Uterus (tissue), 2 donors: ENCODE data around the gene STX5.

Source experiments
- CTCF ChIP-seq, 4 experiments: fragments of 200-600 bp in 2 of 4; fragments of 450-650 bp in 2 of 4; sonication (generic) in 2 of 4; IDR thresholded peaks; one replicate each; pipeline ENCODE4 v1.5.1; 2016 to 2019; ENCODE audit warnings: antibody characterized with exemption in 4 of 4, mild to moderate bottlenecking in 2 of 4, moderate library complexity in 1 of 4
- POLR2A ChIP-seq, 2 donors: fragments of 450-650 bp; IDR thresholded peaks; one replicate each; pipeline ENCODE4 v1.6.1; 2016; ENCODE audit warnings: antibody characterized with exemption in 2 of 2, mild to moderate bottlenecking in 1 of 2, moderate library complexity in 1 of 2

DNA sequence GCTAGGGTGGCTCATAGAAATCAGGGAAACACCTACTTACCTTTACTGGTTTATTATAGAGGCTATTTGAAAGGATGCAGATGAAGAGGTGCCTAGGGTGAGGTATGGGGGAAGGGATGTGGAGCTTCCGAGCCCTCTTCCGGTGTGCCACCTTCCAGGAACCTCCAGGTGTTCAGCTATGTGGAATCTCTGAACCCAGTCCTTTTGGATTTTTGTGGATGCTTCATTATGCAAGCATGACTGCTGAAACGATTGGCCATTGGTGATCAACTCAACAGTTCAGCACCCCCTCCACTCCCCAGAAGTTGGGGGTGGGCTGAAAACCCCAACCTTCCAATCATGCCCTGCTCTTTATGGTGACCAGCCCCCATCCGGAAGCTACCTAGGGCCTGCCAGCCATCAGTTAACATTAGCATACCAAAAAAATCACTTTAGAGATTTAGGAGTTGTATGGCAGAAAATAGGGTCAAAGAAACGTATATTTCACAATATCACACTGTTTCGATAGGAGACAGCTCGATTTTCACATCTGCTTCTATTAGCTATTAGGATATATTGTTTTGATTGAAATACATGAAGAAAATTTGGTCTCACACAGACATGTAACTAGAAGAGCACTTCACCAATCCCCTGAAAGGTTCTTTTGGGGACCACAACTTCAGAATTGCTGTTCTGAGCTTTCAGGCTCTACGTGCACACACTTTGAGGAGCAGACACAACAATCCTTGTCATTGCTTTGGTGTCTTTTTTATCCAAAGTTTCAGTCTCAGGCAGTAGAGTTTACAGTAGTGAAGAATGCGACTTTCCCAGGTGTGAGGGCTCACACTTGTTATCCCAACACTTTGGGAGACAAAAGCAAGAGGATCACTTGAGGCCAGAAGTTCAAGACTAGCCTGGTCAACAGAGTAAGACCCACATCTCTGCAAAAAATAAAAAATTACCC, 73.7 kb downstream of the STX5 start:
- TF ChIP-seq CTCF (IDR thresholded peaks at IDR 0.05) (no peak), POLR2A (IDR thresholded peaks at IDR 0.05) (no peak)
